Panc1 (cell line): ENCODE data around the gene KCNMB3.

Experiments
- CTCF ChIP-seq: fragments of 450-650 bp; IDR thresholded peaks from 2 replicates; pipeline ENCODE4 v1.5.1; 2017; ENCODE audit warnings: mild to moderate bottlenecking
- POLR2AphosphoS5 ChIP-seq: IDR thresholded peaks from 2 replicates; pipeline ENCODE4 v1.6.1; 2012; ENCODE audit warnings: mild to moderate bottlenecking, low read depth, low read length, moderate library complexity
- TF ChIP-seq, protein P1 (sequence below), 2 experiments: IDR thresholded peaks; 2 replicates each; pipeline ENCODE4 v1.6.1; 2011 to 2012; ENCODE audit warnings: low read depth in 2 of 2, control low read depth in 1 of 2, low read length in 1 of 2, mild to moderate bottlenecking in 1 of 2, moderate library complexity in 1 of 2; ENCODE audit not compliant: insufficient read depth in 1 of 2

DNA sequence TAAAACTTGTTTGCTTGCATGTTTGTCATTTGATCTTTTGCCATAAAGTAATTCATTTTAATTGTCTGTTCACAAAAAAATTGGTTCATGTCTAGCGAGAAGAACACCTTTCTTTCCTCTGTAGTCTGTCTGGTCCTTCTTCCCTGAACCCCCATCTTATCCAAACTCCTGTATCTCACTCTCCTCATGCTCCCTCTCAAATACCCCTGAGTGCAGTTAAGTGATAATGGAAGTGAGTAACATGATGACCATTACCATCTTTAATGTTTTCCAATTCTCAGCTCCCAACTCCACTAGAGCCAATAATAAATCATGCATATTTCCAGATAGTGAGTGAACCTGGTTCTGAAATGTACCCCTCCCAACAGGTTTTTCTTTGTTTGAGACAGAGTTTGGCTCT, 14.2 kb upstream of the KCNMB3 start:
- TF ChIP-seq CTCF (no peak), POLR2AphosphoS5 (no peak)
- TF ChIP-seq, protein P1, sequence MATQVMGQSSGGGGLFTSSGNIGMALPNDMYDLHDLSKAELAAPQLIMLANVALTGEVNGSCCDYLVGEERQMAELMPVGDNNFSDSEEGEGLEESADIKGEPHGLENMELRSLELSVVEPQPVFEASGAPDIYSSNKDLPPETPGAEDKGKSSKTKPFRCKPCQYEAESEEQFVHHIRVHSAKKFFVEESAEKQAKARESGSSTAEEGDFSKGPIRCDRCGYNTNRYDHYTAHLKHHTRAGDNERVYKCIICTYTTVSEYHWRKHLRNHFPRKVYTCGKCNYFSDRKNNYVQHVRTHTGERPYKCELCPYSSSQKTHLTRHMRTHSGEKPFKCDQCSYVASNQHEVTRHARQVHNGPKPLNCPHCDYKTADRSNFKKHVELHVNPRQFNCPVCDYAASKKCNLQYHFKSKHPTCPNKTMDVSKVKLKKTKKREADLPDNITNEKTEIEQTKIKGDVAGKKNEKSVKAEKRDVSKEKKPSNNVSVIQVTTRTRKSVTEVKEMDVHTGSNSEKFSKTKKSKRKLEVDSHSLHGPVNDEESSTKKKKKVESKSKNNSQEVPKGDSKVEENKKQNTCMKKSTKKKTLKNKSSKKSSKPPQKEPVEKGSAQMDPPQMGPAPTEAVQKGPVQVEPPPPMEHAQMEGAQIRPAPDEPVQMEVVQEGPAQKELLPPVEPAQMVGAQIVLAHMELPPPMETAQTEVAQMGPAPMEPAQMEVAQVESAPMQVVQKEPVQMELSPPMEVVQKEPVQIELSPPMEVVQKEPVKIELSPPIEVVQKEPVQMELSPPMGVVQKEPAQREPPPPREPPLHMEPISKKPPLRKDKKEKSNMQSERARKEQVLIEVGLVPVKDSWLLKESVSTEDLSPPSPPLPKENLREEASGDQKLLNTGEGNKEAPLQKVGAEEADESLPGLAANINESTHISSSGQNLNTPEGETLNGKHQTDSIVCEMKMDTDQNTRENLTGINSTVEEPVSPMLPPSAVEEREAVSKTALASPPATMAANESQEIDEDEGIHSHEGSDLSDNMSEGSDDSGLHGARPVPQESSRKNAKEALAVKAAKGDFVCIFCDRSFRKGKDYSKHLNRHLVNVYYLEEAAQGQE (IDR thresholded peaks at IDR 0.05; ENCODE audit: insufficient read depth in 1 of 2, low read depth in 2 of 2, low read length in 1 of 2): no peak
